HepG2 (cell line): Measurements from ENCODE around the gene ELAPOR1. TPM values are rescaled to one million over a fixed set of nuclear protein-coding genes. Genes with fewer than 3 reads are reported as not detected.
A peak's percentile ranks its signal among the peaks of the same experiment; 100 is the strongest.

ENCODE experiments used
- ARNT ChIP-seq: fragments of 450-650 bp; IDR thresholded peaks from 2 replicates; pipeline ENCODE4 v1.6.1; 2017
- BCL3 ChIP-seq: sonication (generic); formaldehyde crosslinking; IDR thresholded peaks from 2 replicates; pipeline ENCODE4 v1.5.1; 2020; ENCODE audit warnings: mild to moderate bottlenecking, missing genetic modification reagents, moderate library complexity
- CHD2 ChIP-seq: IDR thresholded peaks from 2 replicates; pipeline ENCODE4 v1.6.1; 2011; ENCODE audit warnings: low read depth, low read length, improper control_type of control experiment
- DMAP1 ChIP-seq: IDR thresholded peaks from 2 replicates; pipeline ENCODE4 v1.6.1; 2016
- EP300 ChIP-seq, 3 experiments: sonication (generic) in 1 of 3; formaldehyde crosslinking in 1 of 3; IDR thresholded peaks; 2 replicates each; pipeline versions ENCODE4 v1.5.1 to v1.6.1; 2011 to 2020; ENCODE audit warnings: low read depth in 2 of 3, low read length in 2 of 3, borderline replicate concordance in 1 of 3, improper control_type of control experiment in 1 of 3, mild to moderate bottlenecking in 1 of 3, missing genetic modification reagents in 1 of 3, moderate library complexity in 1 of 3
- GABPA ChIP-seq, 2 experiments: IDR thresholded peaks; 2 replicates each; pipeline ENCODE4 v1.6.1; 2011 to 2016; ENCODE audit warnings: low read depth in 2 of 2, low read length in 1 of 2, missing biosample characterization in 1 of 2, missing genetic modification characterization in 1 of 2
- GPN1 ChIP-seq: sonication (generic); formaldehyde crosslinking; IDR thresholded peaks from 2 replicates; pipeline ENCODE4 v1.5.1; 2020; ENCODE audit warnings: missing genetic modification reagents, borderline replicate concordance
- GZF1 ChIP-seq: sonication (generic); formaldehyde crosslinking; IDR thresholded peaks from 2 replicates; pipeline ENCODE4 v1.5.1; 2020; ENCODE audit warnings: mild to moderate bottlenecking, missing genetic modification reagents
- JUNB ChIP-seq: sonication (generic); formaldehyde crosslinking; IDR thresholded peaks from 2 replicates; pipeline ENCODE4 v1.8.0; 2022; ENCODE audit warnings: missing genetic modification reagents, mild to moderate bottlenecking, borderline replicate concordance
- KAT8 ChIP-seq: IDR thresholded peaks from 2 replicates; pipeline ENCODE4 v1.6.1; 2016; ENCODE audit warnings: missing genetic modification reagents, missing compliant biosample characterization
- MAF1 ChIP-seq: sonication (generic); formaldehyde crosslinking; IDR thresholded peaks from 2 replicates; pipeline ENCODE4 v1.5.0; 2020; ENCODE audit warnings: missing genetic modification reagents, borderline replicate concordance
- MAFF ChIP-seq: IDR thresholded peaks from 2 replicates; pipeline ENCODE4 v1.6.1; 2011; ENCODE audit warnings: low read depth, low read length, improper control_type of control experiment
- MED13 ChIP-seq: sonication (generic); formaldehyde crosslinking; IDR thresholded peaks from 2 replicates; pipeline ENCODE4 v1.5.0; 2020; ENCODE audit warnings: missing genetic modification reagents
- NCOA2 ChIP-seq: sonication (generic); formaldehyde crosslinking; IDR thresholded peaks from 2 replicates; pipeline ENCODE4 v1.8.0; 2022; ENCODE audit warnings: inconsistent platforms
- NFE2 ChIP-seq: sonication (generic); formaldehyde crosslinking; IDR thresholded peaks from 2 replicates; pipeline ENCODE4 v1.4.0; 2020; ENCODE audit warnings: missing genetic modification reagents
- POLR2G ChIP-seq: fragments of 200-400 bp; formaldehyde crosslinking; IDR thresholded peaks from 2 replicates; pipeline ENCODE4 v1.6.1; 2018; ENCODE audit warnings: mild to moderate bottlenecking, low read depth, low read length, moderate library complexity
- SNAI1 ChIP-seq: sonication (generic); formaldehyde crosslinking; IDR thresholded peaks from 2 replicates; pipeline ENCODE4 v1.5.0; 2020; ENCODE audit warnings: mild to moderate bottlenecking, missing genetic modification reagents, borderline replicate concordance
- ZNF326 ChIP-seq: sonication (generic); formaldehyde crosslinking; IDR thresholded peaks from 2 replicates; pipeline ENCODE4 v1.4.0; 2020; ENCODE audit warnings: missing genetic modification reagents, borderline replicate concordance
- ZNF44 ChIP-seq: sonication (generic); formaldehyde crosslinking; IDR thresholded peaks from 2 replicates; pipeline ENCODE4 v1.5.1; 2020; ENCODE audit warnings: mild to moderate bottlenecking, missing genetic modification reagents
- ZNF451 ChIP-seq: sonication (generic); formaldehyde crosslinking; IDR thresholded peaks from 2 replicates; pipeline ENCODE4 v1.5.0; 2020; ENCODE audit warnings: mild to moderate bottlenecking, missing genetic modification reagents
- ZNF550 ChIP-seq: sonication (generic); formaldehyde crosslinking; IDR thresholded peaks from 2 replicates; pipeline ENCODE4 v1.4.0; 2020; ENCODE audit warnings: mild to moderate bottlenecking, missing genetic modification reagents, borderline replicate concordance
- ZNF574 ChIP-seq: sonication (generic); formaldehyde crosslinking; IDR thresholded peaks from 2 replicates; pipeline ENCODE4 v1.4.0; 2020; ENCODE audit warnings: missing genetic modification reagents
- ZNF607 ChIP-seq: sonication (generic); formaldehyde crosslinking; IDR thresholded peaks from 2 replicates; pipeline ENCODE4 v1.5.1; 2020; ENCODE audit warnings: missing genetic modification reagents, mild to moderate bottlenecking, borderline replicate concordance
- ZNF720 ChIP-seq: sonication (generic); formaldehyde crosslinking; IDR thresholded peaks from 2 replicates; pipeline ENCODE4 v1.4.0; 2020; ENCODE audit warnings: missing genetic modification reagents
- ZSCAN12 ChIP-seq: sonication (generic); formaldehyde crosslinking; IDR thresholded peaks from 2 replicates; pipeline ENCODE4 v1.9.0; 2021; ENCODE audit warnings: mild to moderate bottlenecking, missing genetic modification reagents
- polyA plus RNA-seq, 8 experiments: library from polyadenylated mRNA; depleted of rRNA in 3 of 8; stranded (reverse) in 7 of 8; unstranded in 1 of 8; fragments of >200 nt; fragmentation: Illumina TruSeq in 4 of 8; extraction: Trizol in 4 of 8; gene quantifications; 2 replicates each; pipeline versions ENCODE4 v1.2.1 to v1.2.3, GENCODE V29; 2011 to 2016; ENCODE audit warnings: low read depth in 4 of 8, missing spikeins in 1 of 8, mixed read lengths in 1 of 8; ENCODE audit not compliant: insufficient read depth in 1 of 8
- total RNA-seq, 5 experiments: library from RNA; depleted of rRNA; stranded (reverse); fragments of >200 nt; fragmentation: Illumina TruSeq; extraction: Trizol; gene quantifications; 2 replicates each; pipeline ENCODE4 v1.2.3, GENCODE V29; 2016; ENCODE audit warnings: low read depth in 1 of 5

ELAPOR1 gene
- total and polyA plus RNA-seq, 2 of the 13 experiments (the other 11 are each of a cell fraction or from before 2014, with no cell fraction given), result 0.13 to 0.20 TPM

- TF ChIP-seq BCL3 (CRISPR knock-in tag) (no peak; the same call in 1 of the 2 replicates), CHD2 (no peak), ARNT (no peak), ZNF607 (peak; percentile 59; the same call in 1 of the 2 replicates), MED13 (no peak), ZSCAN12 (CRISPR knock-in tag) (0 out of 2 replicates have a peak, but pooled peaks have one; percentile 36), MAF1 (CRISPR knock-in tag) (no peak), EP300 (IDR thresholded peaks at IDR 0.05; ENCODE audit: low read depth in 2 of 2, low read length in 2 of 2) (peak; percentile 36 to 40; a peak in 2 of 4 replicates), EP300 (CRISPR knock-in tag; IDR thresholded peaks at IDR 0.05; ENCODE audit: borderline replicate concordance) (peak; percentile 66), ZNF44 (peak; percentile 79; the same call in 1 of the 2 replicates), MAFF (peak; percentile 43; the same call in 1 of the 2 replicates), NCOA2 (CRISPR knock-in tag) (peak; percentile 64), SNAI1 (CRISPR knock-in tag) (no peak), ZNF326 (CRISPR knock-in tag) (no peak), DMAP1 (CRISPR knock-in tag) (peak; percentile 93), ZNF451 (CRISPR knock-in tag) (peak; percentile 75; the same call in 1 of the 2 replicates), ZNF550 (CRISPR knock-in tag) (no peak), GZF1 (CRISPR knock-in tag) (0 out of 2 replicates have a peak, but pooled peaks have one; percentile 28), ZNF574 (peak; percentile 98), NFE2 (CRISPR knock-in tag) (peak; percentile 54; the same call in 1 of the 2 replicates), GABPA (IDR thresholded peaks at IDR 0.05; ENCODE audit: low read depth, low read length) (peak; percentile 44), GABPA (CRISPR knock-in tag; IDR thresholded peaks at IDR 0.05; ENCODE audit: low read depth) (peak; percentile 74), ZNF720 (peak; percentile 35; the same call in 1 of the 2 replicates), GPN1 (CRISPR knock-in tag) (0 out of 2 replicates have a peak, but pooled peaks have one; percentile 21), KAT8 (peak; percentile 93), POLR2G (peak; percentile 83), JUNB (CRISPR knock-in tag) (no peak)
Observed at GRCh38 chr1:109090196-109091077, 23.5 kb upstream of the ELAPOR1 start, which contains the start of gene TMEM167B (continued).
